Measurements from ENCODE around the gene DUSP28. TPM values are rescaled to one million over a fixed set of nuclear protein-coding genes. Genes with fewer than 3 reads are reported as not detected.
"Not testable (repeated sequence)": the region's sequence is repeated elsewhere in the genome, so short reads cannot be mapped to it uniquely, and the experiment has no call there.

The DUSP28 gene
- total RNA-seq, 1 donor from 2014 or later = 1.5 TPM

- DNase-seq (ENCODE audit: low spot score) = peak; percentile 6
- H3K9me3 Mint-ChIP-seq (ENCODE audit: unreplicated experiment) = no peaks in the 10 kb centered on the region
- no peak overlapping the region for H3K27ac Mint-ChIP-seq (ENCODE audit: unreplicated experiment)
- H3K27me3 Mint-ChIP-seq (ENCODE audit: unreplicated experiment) = peaks cover 21% of the 10 kb centered on the region
- H3K36me3 Mint-ChIP-seq (ENCODE audit: low read depth, unreplicated experiment) = peaks cover 9% of the 10 kb centered on the region
- no peak for TF ChIP-seq CTCF (IDR thresholded peaks at IDR 0.05; ENCODE audit: unreplicated experiment)
- peaks cover 17% of the 10 kb centered on the region for H3K4me1 Mint-ChIP-seq (ENCODE audit: unreplicated experiment)
- H3K4me3 Mint-ChIP-seq (ENCODE audit: unreplicated experiment) = peak overlapping the region; percentile 81
Observed at GRCh38 chr2:240558236-240558761, 1.9 kb upstream of the DUSP28 start.

GRCh38 chr2:240559286-240559685 is 871 bp upstream of the DUSP28 start:
- H3K36me3 Mint-ChIP-seq (ENCODE audit: low read depth, unreplicated experiment) = peaks cover 9% of the 10 kb centered on the region
- peaks cover 17% of the 10 kb centered on the region for H3K4me1 Mint-ChIP-seq (ENCODE audit: unreplicated experiment)
- DNase-seq (ENCODE audit: low spot score) = no peak
- peak overlapping the region; percentile 92 for H3K4me3 Mint-ChIP-seq (ENCODE audit: unreplicated experiment)
- H3K27me3 Mint-ChIP-seq (ENCODE audit: unreplicated experiment) = peaks cover 21% of the 10 kb centered on the region
- no peaks in the 10 kb centered on the region for H3K9me3 Mint-ChIP-seq (ENCODE audit: unreplicated experiment)
- H3K27ac Mint-ChIP-seq (ENCODE audit: unreplicated experiment) = no peak overlapping the region
- no peak for TF ChIP-seq CTCF (IDR thresholded peaks at IDR 0.05; ENCODE audit: unreplicated experiment)

- Mint-ChIP-seq H3K9me3 (ENCODE audit: unreplicated experiment) (no peaks in the 10 kb centered on the region), H3K4me3 (ENCODE audit: unreplicated experiment) (peak overlapping the region; percentile 89), H3K4me1 (ENCODE audit: unreplicated experiment) (peaks cover 17% of the 10 kb centered on the region), H3K36me3 (ENCODE audit: low read depth, unreplicated experiment) (peaks cover 9% of the 10 kb centered on the region), H3K27ac (ENCODE audit: unreplicated experiment) (no peak overlapping the region), H3K27me3 (ENCODE audit: unreplicated experiment) (peaks cover 18% of the 10 kb centered on the region)
- peak; percentile 99 for DNase-seq (ENCODE audit: low spot score)
- TF ChIP-seq CTCF (IDR thresholded peaks at IDR 0.05; ENCODE audit: unreplicated experiment) = no peak
Observed at GRCh38 chr2:240560480-240561324, 545 bp downstream of the DUSP28 start.

GRCh38 chr2:240561325-240561971 is 1.3 kb downstream of the DUSP28 start:
- no peak for DNase-seq (ENCODE audit: low spot score)
- H3K9me3 Mint-ChIP-seq (ENCODE audit: unreplicated experiment) = no peaks in the 10 kb centered on the region
- peaks cover 15% of the 10 kb centered on the region for H3K27me3 Mint-ChIP-seq (ENCODE audit: unreplicated experiment)
- H3K27ac Mint-ChIP-seq (ENCODE audit: unreplicated experiment) = peak overlapping the region; percentile 51
- peaks cover 9% of the 10 kb centered on the region for H3K36me3 Mint-ChIP-seq (ENCODE audit: low read depth, unreplicated experiment)
- peaks cover 16% of the 10 kb centered on the region for H3K4me1 Mint-ChIP-seq (ENCODE audit: unreplicated experiment)
- TF ChIP-seq CTCF (IDR thresholded peaks at IDR 0.05; ENCODE audit: unreplicated experiment) = no peak
- H3K4me3 Mint-ChIP-seq (ENCODE audit: unreplicated experiment) = peak overlapping the region; percentile 89

- not testable (repeated sequence) for H3K4me3 Mint-ChIP-seq (ENCODE audit: unreplicated experiment); DNase-seq (ENCODE audit: low spot score); H3K27ac Mint-ChIP-seq (ENCODE audit: unreplicated experiment); H3K36me3 Mint-ChIP-seq (ENCODE audit: low read depth, unreplicated experiment); H3K9me3 Mint-ChIP-seq (ENCODE audit: unreplicated experiment)
- Mint-ChIP-seq H3K4me1 (ENCODE audit: unreplicated experiment) (peaks cover 19% of the 10 kb centered on the region), H3K27me3 (ENCODE audit: unreplicated experiment) (peaks cover 20% of the 10 kb centered on the region)
Observed at GRCh38 chr2:240563231-240563630, 3.1 kb downstream of the DUSP28 start.
